Calu3 (cell line): ENCODE measurements around the gene FOXO1. TPM values are rescaled to one million over a fixed set of nuclear protein-coding genes. Genes with fewer than 3 reads are reported as not detected.

Source experiments
- BruUV-seq: library from RNA; stranded (reverse); fragments of 400-500 nt; replicated peaks from 2 replicates; lab custom pipeline; 2021; lab: Mats Ljungman, UMichigan
- CTCF ChIA-PET: fragments of 300-600 bp; sonication (Branson Sonifier 250); formaldehyde crosslinking; loops from one replicate; lab custom pipeline; 2022; ENCODE audit warnings: antibody characterized with exemption; lab: Charles Lee
- DNase-seq: peaks from one replicate; pipeline ENCODE4 v3.0.0; 2022
- H3K27ac Mint-ChIP-seq: one replicate; pipeline ENCODE4 v1.8.0; 2022; ENCODE audit warnings: mixed read lengths; ENCODE audit not compliant: unreplicated experiment
- H3K27me3 Mint-ChIP-seq: one replicate; pipeline ENCODE4 v1.8.0; 2022; ENCODE audit warnings: mixed read lengths; ENCODE audit not compliant: unreplicated experiment
- H3K36me3 Mint-ChIP-seq: one replicate; pipeline ENCODE4 v1.8.0; 2022; ENCODE audit warnings: mild to moderate bottlenecking, moderate library complexity, mixed read lengths; ENCODE audit not compliant: insufficient read depth, unreplicated experiment
- H3K4me1 Mint-ChIP-seq: one replicate; pipeline ENCODE4 v1.8.0; 2022; ENCODE audit warnings: mild to moderate bottlenecking, low read depth, mixed read lengths; ENCODE audit not compliant: unreplicated experiment
- H3K4me3 Mint-ChIP-seq: one replicate; pipeline ENCODE4 v1.8.0; 2022; ENCODE audit warnings: mild to moderate bottlenecking, low read depth, moderate library complexity, mixed read lengths; ENCODE audit not compliant: unreplicated experiment
- H3K9me3 Mint-ChIP-seq: one replicate; pipeline ENCODE4 v1.8.0; 2022; ENCODE audit warnings: low read depth, mixed read lengths; ENCODE audit not compliant: unreplicated experiment
- intact Hi-C: fragments of 100-400 bp; cut with micrococcal nuclease; formaldehyde crosslinking; loops from one replicate; pipeline ENCODE4 v1.10.0; 2022; ENCODE audit not compliant: unreplicated experiment
- total RNA-seq: library from RNA; stranded (reverse); gene quantifications from 2 replicates; pipeline ENCODE4 v1.2.3, GENCODE V29; 2022
- TF ChIP-seq, protein P1 (sequence below): fragments of 200-600 bp; IDR thresholded peaks from one replicate; pipeline ENCODE4 v1.8.0; 2022; ENCODE audit warnings: antibody characterized with exemption; ENCODE audit not compliant: unreplicated experiment

FOXO1 gene
- total RNA-seq, 1 experiment from 2014 or later = 11.3 TPM

DNA sequence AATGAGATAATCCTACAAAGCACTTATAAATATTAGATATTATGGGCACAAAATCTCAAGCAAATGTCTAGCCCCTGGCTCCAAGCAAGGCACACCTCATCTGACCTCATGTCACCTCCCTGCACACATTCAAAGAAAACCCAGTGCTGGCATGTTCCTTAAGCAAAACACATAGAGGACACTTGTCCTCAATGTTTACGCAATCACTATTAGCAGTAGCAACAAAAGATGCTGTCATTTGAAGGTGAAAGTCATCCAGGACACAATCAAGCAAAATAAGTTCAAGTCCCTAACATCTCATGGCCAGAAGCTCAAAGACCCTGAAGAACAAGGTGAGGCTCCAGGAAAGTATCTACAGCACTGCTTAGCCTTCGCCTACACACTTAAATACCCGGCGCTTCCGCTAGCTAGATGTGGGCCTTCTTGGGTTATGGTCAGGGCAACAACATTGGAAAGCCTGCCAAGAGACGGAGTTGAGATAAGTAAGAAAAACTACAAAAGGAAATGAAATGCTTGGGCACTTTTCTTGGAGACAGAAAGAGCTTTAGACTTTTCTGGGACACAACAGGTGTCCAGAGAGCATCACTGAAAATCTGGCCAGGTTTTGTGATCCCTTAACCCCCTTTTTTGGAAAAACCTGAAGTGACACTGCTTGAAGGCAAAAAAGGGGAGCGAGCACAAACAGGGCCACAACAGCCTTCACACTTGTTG lies 85.7 kb downstream of the FOXO1 start:
- no peak overlapping the region for H3K27ac Mint-ChIP-seq
- intact Hi-C loops = no loop called here
- no peaks in the 10 kb centered on the region for H3K36me3 Mint-ChIP-seq
- TF ChIP-seq, protein P1, sequence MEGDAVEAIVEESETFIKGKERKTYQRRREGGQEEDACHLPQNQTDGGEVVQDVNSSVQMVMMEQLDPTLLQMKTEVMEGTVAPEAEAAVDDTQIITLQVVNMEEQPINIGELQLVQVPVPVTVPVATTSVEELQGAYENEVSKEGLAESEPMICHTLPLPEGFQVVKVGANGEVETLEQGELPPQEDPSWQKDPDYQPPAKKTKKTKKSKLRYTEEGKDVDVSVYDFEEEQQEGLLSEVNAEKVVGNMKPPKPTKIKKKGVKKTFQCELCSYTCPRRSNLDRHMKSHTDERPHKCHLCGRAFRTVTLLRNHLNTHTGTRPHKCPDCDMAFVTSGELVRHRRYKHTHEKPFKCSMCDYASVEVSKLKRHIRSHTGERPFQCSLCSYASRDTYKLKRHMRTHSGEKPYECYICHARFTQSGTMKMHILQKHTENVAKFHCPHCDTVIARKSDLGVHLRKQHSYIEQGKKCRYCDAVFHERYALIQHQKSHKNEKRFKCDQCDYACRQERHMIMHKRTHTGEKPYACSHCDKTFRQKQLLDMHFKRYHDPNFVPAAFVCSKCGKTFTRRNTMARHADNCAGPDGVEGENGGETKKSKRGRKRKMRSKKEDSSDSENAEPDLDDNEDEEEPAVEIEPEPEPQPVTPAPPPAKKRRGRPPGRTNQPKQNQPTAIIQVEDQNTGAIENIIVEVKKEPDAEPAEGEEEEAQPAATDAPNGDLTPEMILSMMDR = no peak
- H3K4me1 Mint-ChIP-seq = no peaks in the 10 kb centered on the region
- CTCF ChIA-PET = no interaction called here
- BruUV-seq = no TSS peak
- H3K27me3 Mint-ChIP-seq = no peaks in the 10 kb centered on the region
- H3K9me3 Mint-ChIP-seq = peaks cover 2% of the 10 kb centered on the region
- DNase-seq = no peak
- no peak overlapping the region for H3K4me3 Mint-ChIP-seq

DNA sequence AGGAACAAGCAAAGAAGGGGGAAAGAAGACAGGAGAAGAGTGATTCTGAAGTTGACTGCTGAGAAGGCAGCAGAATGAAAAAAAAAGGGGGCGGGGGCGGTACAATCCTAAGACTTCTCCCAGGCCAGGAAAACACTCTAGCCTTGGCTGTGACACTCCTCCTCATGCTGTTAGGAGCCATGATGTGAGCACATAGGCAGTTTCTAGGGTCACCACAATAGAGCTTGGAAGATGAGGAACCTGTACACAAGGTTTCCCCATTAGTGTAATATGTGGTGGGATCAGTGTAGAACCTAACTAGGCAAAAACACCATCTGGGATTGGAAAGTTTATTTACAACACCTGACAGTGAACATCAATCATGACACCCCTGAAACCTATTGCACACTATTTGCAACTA lies 86.9 kb downstream of the FOXO1 start:
- H3K27ac Mint-ChIP-seq = no peak overlapping the region
- H3K27me3 Mint-ChIP-seq = no peaks in the 10 kb centered on the region
- DNase-seq = no peak
- no peak overlapping the region for H3K4me3 Mint-ChIP-seq
- intact Hi-C loops = no loop called here
- BruUV-seq = no TSS peak
- H3K4me1 Mint-ChIP-seq = no peaks in the 10 kb centered on the region
- TF ChIP-seq, protein P1 = no peak
- H3K36me3 Mint-ChIP-seq = no peaks in the 10 kb centered on the region
- H3K9me3 Mint-ChIP-seq = peaks cover 2% of the 10 kb centered on the region
- CTCF ChIA-PET = no interaction called here

DNA sequence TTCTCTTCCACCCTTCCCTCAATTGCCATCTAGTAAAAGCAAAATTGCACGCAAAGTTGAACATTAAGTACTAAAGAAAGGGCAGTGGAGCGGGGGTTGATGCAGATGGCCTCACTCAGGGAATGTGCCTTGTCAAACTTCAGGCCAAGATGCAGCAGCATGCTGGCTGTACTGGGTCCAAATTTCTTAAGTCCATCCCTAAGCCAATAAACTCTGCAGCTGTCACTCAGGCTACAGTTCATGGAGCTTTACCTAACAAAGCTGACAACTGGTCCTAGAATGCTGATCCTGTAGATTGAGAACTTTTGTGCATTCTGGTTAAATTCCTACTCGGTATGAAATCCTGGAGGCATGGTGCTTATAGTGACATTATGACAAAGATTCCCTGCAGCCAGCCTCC lies 88.4 kb downstream of the FOXO1 start:
- H3K27ac Mint-ChIP-seq = no peak overlapping the region
- DNase-seq = no peak
- no peaks in the 10 kb centered on the region for H3K9me3 Mint-ChIP-seq
- BruUV-seq = no TSS peak
- H3K4me3 Mint-ChIP-seq = no peak overlapping the region
- intact Hi-C loops = no loop called here
- H3K4me1 Mint-ChIP-seq = no peaks in the 10 kb centered on the region
- TF ChIP-seq, protein P1 = no peak
- H3K36me3 Mint-ChIP-seq = no peaks in the 10 kb centered on the region
- no peaks in the 10 kb centered on the region for H3K27me3 Mint-ChIP-seq
- CTCF ChIA-PET = no interaction called here

DNA sequence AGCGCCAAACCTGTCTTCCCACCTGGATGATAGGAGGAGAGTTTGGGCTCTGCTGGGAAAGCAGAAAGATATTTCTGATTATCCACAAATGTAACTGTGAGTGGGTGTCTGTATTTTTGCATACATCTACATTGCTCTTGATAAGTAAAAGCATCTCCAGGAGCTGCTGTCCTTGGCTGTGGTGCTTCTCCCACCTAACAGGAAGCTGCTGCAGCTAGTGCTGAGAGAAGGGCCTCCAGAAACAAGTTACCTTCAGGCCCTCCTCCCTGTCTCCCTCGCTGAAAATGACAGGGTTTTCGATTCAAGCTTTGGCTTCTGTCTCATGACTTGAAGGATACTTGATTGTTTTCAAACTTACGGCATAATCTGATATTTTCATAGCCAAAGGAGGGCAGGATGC lies 90.1 kb downstream of the FOXO1 start:
- H3K4me3 Mint-ChIP-seq = no peak overlapping the region
- no TSS peak for BruUV-seq

More for the DNA sequence above, 90.1 kb downstream of the FOXO1 start:
- TF ChIP-seq, protein P1 = no peak
- no peak overlapping the region for H3K27ac Mint-ChIP-seq
- no peaks in the 10 kb centered on the region for H3K4me1 Mint-ChIP-seq
- H3K36me3 Mint-ChIP-seq = no peaks in the 10 kb centered on the region
- DNase-seq = no peak
- CTCF ChIA-PET = no interaction called here
- intact Hi-C loops = no loop called here
- no peaks in the 10 kb centered on the region for H3K9me3 Mint-ChIP-seq
- H3K27me3 Mint-ChIP-seq = no peaks in the 10 kb centered on the region
